B cell (primary cell): ENCODE data around the gene PNLDC1. TPM values are rescaled to one million over a fixed set of nuclear protein-coding genes. Genes with fewer than 3 reads are reported as not detected.

Experiments used
- ATAC-seq: fragments of 200-7000 bp; cut with Tn5 transposase; one replicate; pipeline ENCODE4 v1.10.0; 2021; ENCODE audit warnings: low read depth, mild to moderate bottlenecking, moderate number of reproducible peaks, moderate library complexity
- CTCF ChIA-PET: fragments of 350-600 bp; sonication (Branson Sonifier 250); formaldehyde crosslinking; loops from one replicate; lab custom pipeline; 2021; ENCODE audit warnings: antibody characterized with exemption, inconsistent platforms; lab: Charles Lee
- POLR2A ChIA-PET: fragments of 350-600 bp; sonication (Branson Sonifier 250); formaldehyde crosslinking; loops from one replicate; lab custom pipeline; 2021; ENCODE audit warnings: antibody characterized with exemption; lab: Charles Lee
- DNase-seq: peaks from one replicate; pipeline ENCODE4 v3.0.0; 2013
- H2AFZ ChIP-seq: 2 replicates; pipeline ENCODE4 v1.6.1; 2012; ENCODE audit warnings: mild to moderate bottlenecking, low read depth, low read length; ENCODE audit not compliant: insufficient read depth, poor library complexity, severe bottlenecking
- H3K27ac ChIP-seq, 2 donors: 1 replicate in 1 of 2; 2 replicates in 1 of 2; pipeline ENCODE4 v1.5.1; 2012 to 2013; ENCODE audit warnings: low read length in 2 of 2, mild to moderate bottlenecking in 2 of 2, moderate library complexity in 1 of 2
- H3K27me3 ChIP-seq, 4 experiments: fragments of 200-600 bp in 1 of 4; sonication (generic) in 1 of 4; replicated peaks in 1 of 4; 1 replicate in 2 of 4; 2 replicates in 2 of 4; pipeline versions ENCODE4 v1.6.1 to v1.7.0; 2013 to 2016; ENCODE audit warnings: low read length in 3 of 4, mild to moderate bottlenecking in 2 of 4, mixed read lengths in 1 of 4, moderate library complexity in 1 of 4; ENCODE audit not compliant: insufficient read depth in 4 of 4, control insufficient read depth in 3 of 4; ENCODE audit errors: control extremely low read depth in 1 of 4
- H3K36me3 ChIP-seq, 2 experiments: replicated peaks in 1 of 2; 1 replicate in 1 of 2; 2 replicates in 1 of 2; pipeline versions ENCODE4 v1.6.1 to v1.7.1; 2013; ENCODE audit warnings: low read length in 1 of 2; ENCODE audit not compliant: insufficient read depth in 2 of 2, control insufficient read depth in 1 of 2; ENCODE audit errors: control extremely low read depth in 1 of 2, extremely low read depth in 1 of 2
- H3K4me1 ChIP-seq, 2 donors: fragments of 200-600 bp in 1 of 2; sonication (generic) in 1 of 2; 1 replicate in 1 of 2; 2 replicates in 1 of 2; pipeline versions ENCODE4 v1.5.1 to v1.6.1; 2013 to 2017; ENCODE audit warnings: low read length in 2 of 2; ENCODE audit not compliant: control insufficient read depth in 2 of 2, insufficient read depth in 2 of 2
- H3K4me2 ChIP-seq: replicated peaks from 2 replicates; pipeline ENCODE3; 2012; ENCODE audit warnings: mild to moderate bottlenecking, low read depth, low read length; ENCODE audit not compliant: poor library complexity, severe bottlenecking
- H3K4me3 ChIP-seq, 5 experiments: fragments of 200-600 bp in 1 of 5; sonication (generic) in 1 of 5; 1 replicate in 3 of 5; 2 replicates in 2 of 5; pipeline versions ENCODE4 v1.5.1 to v1.7.0; 2011 to 2016; ENCODE audit warnings: low read length in 4 of 5, mild to moderate bottlenecking in 4 of 5, low read depth in 2 of 5, control low read depth in 1 of 5, moderate library complexity in 1 of 5; ENCODE audit not compliant: insufficient read depth in 1 of 5; ENCODE audit errors: control extremely low read depth in 1 of 5, extremely low read depth in 1 of 5
- H3K79me2 ChIP-seq: fragments of 200-600 bp; sonication (generic); one replicate; pipeline ENCODE4 v1.6.0; 2016; ENCODE audit warnings: low read length; ENCODE audit not compliant: control insufficient read depth, insufficient read depth
- H3K9ac ChIP-seq: fragments of 200-600 bp; sonication (generic); 2 replicates; pipeline ENCODE4 v1.6.1; 2017; ENCODE audit warnings: mild to moderate bottlenecking, low read length, moderate library complexity
- H3K9me3 ChIP-seq, 3 donors: one replicate each; pipeline versions ENCODE4 v1.6.1 to v1.7.1; 2013; ENCODE audit warnings: low read length in 2 of 3; ENCODE audit not compliant: control insufficient read depth in 2 of 3, insufficient read depth in 1 of 3; ENCODE audit errors: control extremely low read depth in 1 of 3
- H4K20me1 ChIP-seq: 2 replicates; pipeline ENCODE4 v1.6.0; 2012; ENCODE audit warnings: mild to moderate bottlenecking, low read length; ENCODE audit not compliant: insufficient read depth, control insufficient read depth, poor library complexity, severe bottlenecking
- H3K27ac Mint-ChIP-seq: one replicate; pipeline ENCODE4 v1.8.0; 2021; ENCODE audit warnings: mixed read lengths
- H3K27me3 Mint-ChIP-seq: one replicate; pipeline ENCODE4 v1.8.0; 2021; ENCODE audit warnings: mixed read lengths
- H3K4me1 Mint-ChIP-seq: one replicate; pipeline ENCODE4 v1.8.0; 2021; ENCODE audit warnings: mixed read lengths
- H3K4me3 Mint-ChIP-seq: one replicate; pipeline ENCODE4 v1.8.0; 2021; ENCODE audit warnings: mixed read lengths
- H3K9me3 Mint-ChIP-seq: one replicate; pipeline ENCODE4 v1.8.0; 2022; ENCODE audit warnings: mixed read lengths; ENCODE audit not compliant: insufficient read depth
- EZH2 ChIP-seq: IDR thresholded peaks from 2 replicates; pipeline ENCODE4 v1.6.1; 2012; ENCODE audit warnings: borderline replicate concordance, low read depth, mild to moderate bottlenecking, moderate library complexity, low read length; ENCODE audit not compliant: insufficient read depth, poor library complexity, severe bottlenecking
- WGBS: methylation state at CpG from one replicate; pipeline ENCODE4 v1.1.5; 2013; ENCODE audit warnings: missing lambda C conversion rate; ENCODE audit not compliant: insufficient coverage; 5-methylcytosine and 5-hydroxymethylcytosine counted together
- intact Hi-C: fragments of 100-400 bp; cut with micrococcal nuclease; formaldehyde crosslinking; loops from one replicate; pipeline ENCODE4 v1.10.0; 2022
- polyA plus RNA-seq: library from polyadenylated mRNA; depleted of rRNA; stranded (reverse); fragments of >200 nt; gene quantifications from 2 replicates; pipeline ENCODE4 v1.2.3, GENCODE V29; 2012
- total RNA-seq, 2 donors: library from RNA; stranded (reverse); fragments of 120-200 nt in 1 of 2; gene quantifications; 1 replicate in 1 of 2; 2 replicates in 1 of 2; pipeline versions ENCODE4 v1.2.3 to v1.2.4, GENCODE V29; 2013 to 2022
- TF ChIP-seq, protein P1 (sequence below): fragments of 200-600 bp; IDR thresholded peaks from one replicate; pipeline ENCODE4 v1.8.0; 2022; ENCODE audit warnings: antibody characterized with exemption, mild to moderate bottlenecking

Gene PNLDC1
- total and polyA plus RNA-seq, 2 donors (not counting 1 experiment from before 2014, with no cell fraction given) = 0.13 to 0.71 TPM

DNA sequence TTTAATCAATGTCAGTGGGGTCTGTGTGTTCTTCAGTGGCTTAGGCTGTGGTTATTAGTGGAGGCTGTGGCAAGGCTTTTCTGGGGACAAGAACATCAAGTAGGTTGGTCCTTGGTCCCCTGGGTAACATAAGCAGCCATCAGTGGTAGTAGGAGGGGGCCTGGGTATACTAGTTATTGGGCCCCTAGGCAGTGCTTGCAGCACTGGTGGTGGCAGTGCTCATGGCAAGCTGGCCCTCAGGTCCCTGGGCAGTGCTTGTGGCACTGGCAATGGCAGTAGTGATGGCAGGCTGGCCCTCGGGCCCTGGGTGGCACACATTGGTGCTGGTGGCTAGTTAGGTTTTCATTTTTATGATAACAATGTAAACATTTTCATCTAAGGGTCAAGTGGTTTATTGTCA, 58.2 kb downstream of the PNLDC1 start:
- Histone ChIP-seq H3K9me3 (peaks cover 0 to 3% (median 0%) of the 10 kb centered on the region in 3 donors), H3K36me3 (no peaks in the 10 kb centered on the region), H3K79me2 (no peaks in the 10 kb centered on the region), H3K4me3 (no peak overlapping the region), H3K27ac (no peak overlapping the region), H4K20me1 (no peaks in the 10 kb centered on the region), H3K4me1 (no peaks in the 10 kb centered on the region), H3K9ac (no peak overlapping the region), H3K4me2 (no peak overlapping the region), H2AFZ (no peak overlapping the region), H3K27me3 (peaks cover 0 to 9% (median 3%) of the 10 kb centered on the region in 4 experiments)
- peaks cover 8% of the 10 kb centered on the region for H3K9me3 Mint-ChIP-seq
- H3K4me1 Mint-ChIP-seq = no peaks in the 10 kb centered on the region
- no peak for ATAC-seq
- no peak for DNase-seq
- H3K27me3 Mint-ChIP-seq = peaks cover 29% of the 10 kb centered on the region
- POLR2A ChIA-PET = no interaction called here
- WGBS = no CpG with 5 or more reads among the region's 1 CpG
- no peak overlapping the region for H3K4me3 Mint-ChIP-seq
- H3K27ac Mint-ChIP-seq = no peak overlapping the region
- TF ChIP-seq, protein P1, sequence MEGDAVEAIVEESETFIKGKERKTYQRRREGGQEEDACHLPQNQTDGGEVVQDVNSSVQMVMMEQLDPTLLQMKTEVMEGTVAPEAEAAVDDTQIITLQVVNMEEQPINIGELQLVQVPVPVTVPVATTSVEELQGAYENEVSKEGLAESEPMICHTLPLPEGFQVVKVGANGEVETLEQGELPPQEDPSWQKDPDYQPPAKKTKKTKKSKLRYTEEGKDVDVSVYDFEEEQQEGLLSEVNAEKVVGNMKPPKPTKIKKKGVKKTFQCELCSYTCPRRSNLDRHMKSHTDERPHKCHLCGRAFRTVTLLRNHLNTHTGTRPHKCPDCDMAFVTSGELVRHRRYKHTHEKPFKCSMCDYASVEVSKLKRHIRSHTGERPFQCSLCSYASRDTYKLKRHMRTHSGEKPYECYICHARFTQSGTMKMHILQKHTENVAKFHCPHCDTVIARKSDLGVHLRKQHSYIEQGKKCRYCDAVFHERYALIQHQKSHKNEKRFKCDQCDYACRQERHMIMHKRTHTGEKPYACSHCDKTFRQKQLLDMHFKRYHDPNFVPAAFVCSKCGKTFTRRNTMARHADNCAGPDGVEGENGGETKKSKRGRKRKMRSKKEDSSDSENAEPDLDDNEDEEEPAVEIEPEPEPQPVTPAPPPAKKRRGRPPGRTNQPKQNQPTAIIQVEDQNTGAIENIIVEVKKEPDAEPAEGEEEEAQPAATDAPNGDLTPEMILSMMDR = no peak
- TF ChIP-seq EZH2 = no peak
- intact Hi-C loops = no loop called here
- CTCF ChIA-PET = no interaction called here

- no CpG with 5 or more reads among the region's 1 CpG for WGBS
- intact Hi-C loops = loop anchor here (5.0 to 10.0 kb wide), 2 partner anchors 907 to 1514 kb away; no protein-coding TSS in a partner anchor
- no peaks in the 10 kb centered on the region for H3K4me1 Mint-ChIP-seq
- Histone ChIP-seq H3K79me2 (no peaks in the 10 kb centered on the region), H3K9me3 (peaks cover 0 to 3% (median 0%) of the 10 kb centered on the region in 3 donors), H3K4me2 (no peak overlapping the region), H3K9ac (no peak overlapping the region), H2AFZ (no peak overlapping the region), H3K4me1 (no peaks in the 10 kb centered on the region), H4K20me1 (no peaks in the 10 kb centered on the region), H3K36me3 (no peaks in the 10 kb centered on the region), H3K4me3 (no peak overlapping the region), H3K27ac (no peak overlapping the region), H3K27me3 (peaks cover 0 to 7% (median 3%) of the 10 kb centered on the region in 4 experiments)
- CTCF ChIA-PET = no interaction called here
- H3K27ac Mint-ChIP-seq = no peak overlapping the region
- H3K4me3 Mint-ChIP-seq = no peak overlapping the region
- no peak for DNase-seq
- POLR2A ChIA-PET = no interaction called here
- H3K27me3 Mint-ChIP-seq = peaks cover 29% of the 10 kb centered on the region
- peaks cover 8% of the 10 kb centered on the region for H3K9me3 Mint-ChIP-seq
- ATAC-seq = no peak
- TF ChIP-seq, protein P1 = no peak
- no peak for TF ChIP-seq EZH2
These were observed 60.4 kb downstream of the PNLDC1 start for GRCh38 chr6:159860482-159860881.
